ENCODE results near the gene RNF8.
"Not testable (repeated sequence)": the region's sequence is repeated elsewhere in the genome, so short reads cannot be mapped to it uniquely, and the experiment has no call there.

The RNF8 gene

GRCh38 chr6:37353761-37354525 lies at the start of gene RNF8:
RNF8 (plus strand) TSS chr6:37353983; CDS start chr6:37354165, 182 bp downstream.
- peak within 1 kb of the TSS; percentile 81 for H3K4me3 ChIP-seq (ENCODE audit: low read depth, low read length)

GRCh38 chr6:37304766-37305165 lies 49.0 kb upstream of the RNF8 start:
- no peak overlapping the region for H3K4me3 ChIP-seq (ENCODE audit: low read depth, low read length)

GRCh38 chr6:37305841-37306425 lies 47.9 kb upstream of the RNF8 start:
- no peak overlapping the region for H3K4me3 ChIP-seq (ENCODE audit: low read depth, low read length)

- H3K4me3 ChIP-seq (ENCODE audit: low read depth, low read length), result no peak overlapping the region
These were observed 47.1 kb upstream of the RNF8 start for GRCh38 chr6:37306624-37307222.

- H3K4me3 ChIP-seq (ENCODE audit: low read depth, low read length), result not testable (repeated sequence)
These were observed 46.3 kb upstream of the RNF8 start for GRCh38 chr6:37307484-37307883.

GRCh38 chr6:37308069-37308815 lies 45.5 kb upstream of the RNF8 start:
- H3K4me3 ChIP-seq (ENCODE audit: low read depth, low read length), result no peak overlapping the region

GRCh38 chr6:37309046-37309445 lies 44.7 kb upstream of the RNF8 start:
- no peak overlapping the region for H3K4me3 ChIP-seq (ENCODE audit: low read depth, low read length)

GRCh38 chr6:37309692-37310091 lies 44.1 kb upstream of the RNF8 start:
- no peak overlapping the region for H3K4me3 ChIP-seq (ENCODE audit: low read depth, low read length)

- no peak overlapping the region for H3K4me3 ChIP-seq (ENCODE audit: low read depth, low read length)
These were observed 42.8 kb upstream of the RNF8 start for GRCh38 chr6:37310966-37311365.

- no peak overlapping the region for H3K4me3 ChIP-seq (ENCODE audit: low read depth, low read length)
These were observed 41.9 kb upstream of the RNF8 start for GRCh38 chr6:37311741-37312473.

- no peak overlapping the region for H3K4me3 ChIP-seq (ENCODE audit: low read depth, low read length)
These were observed 39.9 kb upstream of the RNF8 start for GRCh38 chr6:37313723-37314486.

GRCh38 chr6:37314487-37315156 lies 39.2 kb upstream of the RNF8 start:
- no peak overlapping the region for H3K4me3 ChIP-seq (ENCODE audit: low read depth, low read length)

GRCh38 chr6:37315157-37315515 lies 38.6 kb upstream of the RNF8 start:
- H3K4me3 ChIP-seq (ENCODE audit: low read depth, low read length), result no peak overlapping the region

- no peak overlapping the region for H3K4me3 ChIP-seq (ENCODE audit: low read depth, low read length)
These were observed 37.7 kb upstream of the RNF8 start for GRCh38 chr6:37316071-37316470.

GRCh38 chr6:37317312-37318038 lies 36.3 kb upstream of the RNF8 start:
- H3K4me3 ChIP-seq (ENCODE audit: low read depth, low read length), result no peak overlapping the region

- H3K4me3 ChIP-seq (ENCODE audit: low read depth, low read length), result no peak overlapping the region
These were observed 34.6 kb upstream of the RNF8 start for GRCh38 chr6:37319156-37319555.

GRCh38 chr6:37319856-37320480 lies 33.8 kb upstream of the RNF8 start:
- H3K4me3 ChIP-seq (ENCODE audit: low read depth, low read length), result no peak overlapping the region

GRCh38 chr6:37320646-37321045 lies 33.1 kb upstream of the RNF8 start:
- H3K4me3 ChIP-seq (ENCODE audit: low read depth, low read length), result no peak overlapping the region

GRCh38 chr6:37321101-37321500 lies 32.7 kb upstream of the RNF8 start:
- H3K4me3 ChIP-seq (ENCODE audit: low read depth, low read length), result no peak overlapping the region

Measured in iPS-11a (cell line).